Measurements from ENCODE around the gene ZCCHC7. TPM values are rescaled to one million over a fixed set of nuclear protein-coding genes. Genes with fewer than 3 reads are reported as not detected.
A peak's percentile ranks its signal among the peaks of the same experiment; 100 is the strongest.

Gene ZCCHC7
- total and polyA plus RNA-seq, 9 of the 15 experiments (the other 6 are each of a cell fraction or from before 2014, with no cell fraction given) = 34.1 to 68.9 (median 48.8) TPM

DNA sequence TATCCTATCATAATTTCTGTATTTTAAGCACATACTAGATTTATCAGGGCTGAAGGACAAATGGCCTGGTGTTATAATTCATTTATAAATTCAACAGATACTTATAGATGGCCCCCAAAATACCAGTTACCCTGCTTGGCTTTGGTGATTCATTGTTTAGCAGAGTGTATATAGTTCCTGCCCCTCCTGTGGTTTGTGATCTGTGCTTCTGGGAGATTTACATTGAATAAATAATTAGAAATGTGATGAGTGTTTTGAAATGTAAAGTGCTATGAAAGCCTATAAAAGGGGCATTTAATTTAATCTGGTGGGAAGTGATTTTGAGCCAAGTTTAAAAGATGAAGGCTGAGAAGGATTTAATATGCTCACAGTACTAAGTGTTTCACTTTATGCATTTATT, 36.7 kb upstream of the ZCCHC7 start:
- Histone ChIP-seq H2AFZ (ENCODE audit: low read depth, low read length) (no peak overlapping the region), H3K9ac (ENCODE audit: insufficient read depth in 1 of 2, low read depth in 2 of 2, low read length in 2 of 2) (no peak overlapping the region), H4K20me1 (replicated peaks; ENCODE audit: control insufficient read depth, insufficient read depth, low read length) (peaks cover 5% of the 10 kb centered on the region; the same call in 1 of the 2 replicates), H3K4me2 (ENCODE audit: insufficient read depth, low read length) (no peak overlapping the region), H3K4me3 (no peak overlapping the region), H3K9me1 (ENCODE audit: control insufficient read depth, insufficient read depth, low read length) (no peaks in the 10 kb centered on the region), H3K9me3 (replicated peaks; ENCODE audit: control insufficient read depth, insufficient read depth, low read depth, low read length) (no peaks in the 10 kb centered on the region; the same call in 1 of the 2 replicates), H3K4me1 (replicated peaks in 1 of 2; ENCODE audit: control insufficient read depth in 2 of 2, insufficient read depth in 2 of 2, low read length in 2 of 2) (peaks cover 5 to 9% of the 10 kb centered on the region in 2 experiments; a peak in 4 of 5 replicates), H3K36me3 (ENCODE audit: control insufficient read depth, insufficient read depth, low read length) (peaks cover 25% of the 10 kb centered on the region), H3K27ac (ENCODE audit: extremely low read depth, low read depth, low read length) (no peak overlapping the region), H3K27me3 (ENCODE audit: control insufficient read depth in 2 of 2, insufficient read depth in 2 of 2, low read length in 2 of 2) (no peaks in the 10 kb centered on the region), H3K79me2 (ENCODE audit: control insufficient read depth, insufficient read depth, low read length) (peaks cover 51% of the 10 kb centered on the region)
- no peak for FAIRE-seq
- intact Hi-C loops (cut with micrococcal nuclease) = no loop called here
- TF ChIP-seq NR1H2 (CRISPR knock-in tag; IDR thresholded peaks at IDR 0.05) = no peak
- no peak for TF ChIP-seq RBM14 (IDR thresholded peaks at IDR 0.05; ENCODE audit: borderline replicate concordance, insufficient read depth, low read depth, low read length)
- no peak for TF ChIP-seq SRSF1 (IDR thresholded peaks at IDR 0.05; ENCODE audit: low read depth, low read length)
- TF ChIP-seq ZNF134 (CRISPR knock-in tag; conservative IDR thresholded peaks at IDR 0.05) = no peak
- TF ChIP-seq ZBTB1 (CRISPR knock-in tag; IDR thresholded peaks at IDR 0.05; ENCODE audit: borderline replicate concordance, low read depth) = no peak
- TF ChIP-seq ZNF75A (CRISPR knock-in tag; IDR thresholded peaks at IDR 0.05) = no peak
- POLR2A ChIA-PET = no interaction called here
- DNase-seq (ENCODE audit: extremely low read depth in 1 of 4, low spot score in 3 of 4) = no peak
- in situ Hi-C loops (cut with MboI) = no loop called here
- BruUV-seq (replicated peaks) = no TSS peak
- CTCF ChIA-PET (ENCODE audit: low intra/inter-chr PET ratio) = no interaction called here
- ATAC-seq = no peak

DNA sequence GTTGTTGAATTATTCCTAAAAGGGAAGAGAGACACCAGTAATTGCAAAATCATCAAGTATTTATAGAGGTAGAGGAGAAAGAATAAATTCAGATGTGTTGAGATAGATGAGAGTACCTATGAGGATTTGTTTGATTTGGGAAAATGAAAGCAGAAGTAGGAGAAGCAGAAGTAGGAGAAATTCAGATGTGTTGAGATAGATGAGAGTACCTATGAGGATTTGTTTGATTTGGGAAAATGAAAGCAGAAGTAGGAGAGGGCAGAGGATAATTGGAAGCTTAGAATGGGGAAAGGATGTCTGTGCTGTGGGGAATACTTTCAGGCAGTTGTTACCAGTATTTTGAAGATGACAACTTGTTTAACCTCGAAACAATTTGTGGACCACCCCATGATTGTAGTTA, 35.1 kb upstream of the ZCCHC7 start:
- CTCF ChIA-PET (ENCODE audit: low intra/inter-chr PET ratio) = no interaction called here

More for the DNA sequence above, 35.1 kb upstream of the ZCCHC7 start:
- Histone ChIP-seq H3K4me2 (ENCODE audit: insufficient read depth, low read length) (no peak overlapping the region), H2AFZ (ENCODE audit: low read depth, low read length) (no peak overlapping the region), H3K27ac (ENCODE audit: extremely low read depth, low read depth, low read length) (no peak overlapping the region), H3K9ac (ENCODE audit: insufficient read depth in 1 of 2, low read depth in 2 of 2, low read length in 2 of 2) (no peak overlapping the region), H3K9me3 (replicated peaks; ENCODE audit: control insufficient read depth, insufficient read depth, low read depth, low read length) (no peaks in the 10 kb centered on the region), H3K27me3 (ENCODE audit: control insufficient read depth in 2 of 2, insufficient read depth in 2 of 2, low read length in 2 of 2) (no peaks in the 10 kb centered on the region), H3K79me2 (ENCODE audit: control insufficient read depth, insufficient read depth, low read length) (peaks cover 47% of the 10 kb centered on the region), H3K9me1 (ENCODE audit: control insufficient read depth, insufficient read depth, low read length) (no peaks in the 10 kb centered on the region), H3K4me1 (replicated peaks in 1 of 2; ENCODE audit: control insufficient read depth in 2 of 2, insufficient read depth in 2 of 2, low read length in 2 of 2) (peaks cover 0 to 4% of the 10 kb centered on the region in 2 experiments; a peak in 1 of 5 replicates), H3K4me3 (no peak overlapping the region), H4K20me1 (replicated peaks; ENCODE audit: control insufficient read depth, insufficient read depth, low read length) (peaks cover 5% of the 10 kb centered on the region; the same call in 1 of the 2 replicates), H3K36me3 (ENCODE audit: control insufficient read depth, insufficient read depth, low read length) (peaks cover 27% of the 10 kb centered on the region)
- no peak for TF ChIP-seq EP400 (IDR thresholded peaks at IDR 0.05)
- TF ChIP-seq ZNF316 (IDR thresholded peaks at IDR 0.05) = 0 out of 2 replicates have a peak, but pooled peaks have one; percentile 7
- no peak for TF ChIP-seq FUS (optimal IDR thresholded peaks at IDR 0.05; ENCODE audit: low read depth, low read length)
- no peak for TF ChIP-seq ZNF165 (CRISPR knock-in tag; IDR thresholded peaks at IDR 0.05; ENCODE audit: borderline replicate concordance)
- no peak for TF ChIP-seq SMAD3 (CRISPR knock-in tag; conservative IDR thresholded peaks at IDR 0.05)
- POLR2A ChIA-PET = no interaction called here
- no peak for ATAC-seq
- 100% methylated on average over 1 of the region's 1 CpG for WGBS (ENCODE audit: insufficient coverage, low coverage, missing lambda C conversion rate)
- in situ Hi-C loops (cut with MboI) (no loop called here), intact Hi-C loops (cut with micrococcal nuclease) (no loop called here)
- DNase-seq (ENCODE audit: extremely low read depth in 1 of 4, low spot score in 3 of 4) = no peak
- BruUV-seq (replicated peaks) = no TSS peak
- no peak for FAIRE-seq
